Gastrocnemius medialis (tissue), 4 donors: Measurements from ENCODE around the gene FARS2.

ENCODE experiments used
- CTCF ChIP-seq, 5 experiments: fragments of 450-650 bp in 3 of 5; fragments of 200-600 bp in 2 of 5; sonication (generic) in 2 of 5; IDR thresholded peaks in 4 of 5; conservative IDR thresholded peaks in 1 of 5; 1 replicate in 4 of 5; 2 replicates in 1 of 5; pipeline ENCODE4 v1.5.1; 2016 to 2019; ENCODE audit warnings: antibody characterized with exemption in 5 of 5, mild to moderate bottlenecking in 3 of 5, moderate library complexity in 3 of 5
- POLR2A ChIP-seq, 2 donors: fragments of 450-650 bp; IDR thresholded peaks; one replicate each; pipeline ENCODE4 v1.6.1; 2017; ENCODE audit warnings: antibody characterized with exemption in 2 of 2, mild to moderate bottlenecking in 2 of 2, moderate library complexity in 2 of 2

GRCh38 chr6:5337573-5337972, 76.3 kb downstream of the FARS2 start:
- no peak for TF ChIP-seq CTCF (IDR thresholded peaks at IDR 0.05 in 4 of 5, conservative IDR thresholded peaks at IDR 0.05 in 1 of 5)
- TF ChIP-seq POLR2A (IDR thresholded peaks at IDR 0.05), result no peak
